GM23338 (cell line): ENCODE measurements around the gene CNBD2. TPM values are rescaled to one million over a fixed set of nuclear protein-coding genes. Genes with fewer than 3 reads are reported as not detected.

Source experiments
- ATAC-seq: fragments of 200-7000 bp; cut with Tn5 transposase; 3 replicates; pipeline ENCODE4 v1.9.1; 2020
- DNase-seq: peaks from one replicate; pipeline ENCODE4 v3.0.0-alpha.2; 2015; ENCODE audit warnings: low spot score
- H2AFZ ChIP-seq: fragments of 200-600 bp; sonication (generic); 2 replicates; pipeline ENCODE4 v1.8.0; 2016; ENCODE audit warnings: antibody characterized with exemption, mild to moderate bottlenecking, moderate library complexity
- H3F3A ChIP-seq: fragments of 200-600 bp; sonication (generic); replicated peaks from 2 replicates; pipeline ENCODE4 v1.8.0; 2017; ENCODE audit warnings: antibody characterized with exemption, mixed run types, low read depth
- H3K27ac ChIP-seq: fragments of 200-600 bp; sonication (generic); 2 replicates; pipeline ENCODE4 v1.6.1; 2016; ENCODE audit warnings: low read depth
- H3K27me3 ChIP-seq: fragments of 200-600 bp; sonication (generic); 2 replicates; pipeline ENCODE4 v1.8.0; 2016; ENCODE audit warnings: mild to moderate bottlenecking, mixed run types, moderate library complexity; ENCODE audit not compliant: insufficient read depth
- H3K36me3 ChIP-seq: fragments of 200-600 bp; sonication (generic); 2 replicates; pipeline ENCODE4 v1.8.0; 2016; ENCODE audit warnings: mild to moderate bottlenecking; ENCODE audit not compliant: insufficient read depth
- H3K4me1 ChIP-seq: fragments of 200-600 bp; sonication (generic); 2 replicates; pipeline ENCODE4 v1.8.0; 2016; ENCODE audit warnings: mild to moderate bottlenecking, moderate library complexity; ENCODE audit not compliant: insufficient read depth
- H3K4me2 ChIP-seq: fragments of 200-600 bp; sonication (generic); 2 replicates; pipeline ENCODE4 v1.7.1; 2017; ENCODE audit warnings: mixed run types
- H3K4me3 ChIP-seq: fragments of 200-600 bp; sonication (generic); 2 replicates; pipeline ENCODE4 v1.6.1; 2016; ENCODE audit warnings: mixed run types
- H3K79me2 ChIP-seq: fragments of 200-600 bp; sonication (generic); replicated peaks from 2 replicates; pipeline ENCODE4 v1.8.0; 2017; ENCODE audit warnings: mild to moderate bottlenecking; ENCODE audit not compliant: insufficient read depth
- H3K9me2 ChIP-seq: fragments of 200-600 bp; sonication (generic); 2 replicates; pipeline ENCODE4 v1.8.0; 2017; ENCODE audit not compliant: insufficient read depth
- H4K20me1 ChIP-seq: fragments of 200-600 bp; sonication (generic); replicated peaks from 2 replicates; pipeline ENCODE4 v1.8.0; 2017; ENCODE audit warnings: mild to moderate bottlenecking; ENCODE audit not compliant: insufficient read depth
- H3K27ac Mint-ChIP-seq: 2 replicates; pipeline ENCODE4 v1.8.0; 2020; ENCODE audit warnings: inconsistent platforms, mild to moderate bottlenecking, moderate library complexity, mixed read lengths
- H3K27me3 Mint-ChIP-seq: 3 replicates; pipeline ENCODE4 v1.8.0; 2022; ENCODE audit warnings: low read depth, mild to moderate bottlenecking, moderate library complexity, mixed read lengths, inconsistent platforms; ENCODE audit not compliant: insufficient read depth, poor library complexity
- H3K36me3 Mint-ChIP-seq: 3 replicates; pipeline ENCODE4 v1.8.0; 2021; ENCODE audit warnings: low read depth, mild to moderate bottlenecking, inconsistent platforms, moderate library complexity, mixed read lengths
- H3K4me1 Mint-ChIP-seq: 3 replicates; pipeline ENCODE4 v1.8.0; 2020; ENCODE audit warnings: mild to moderate bottlenecking, inconsistent platforms, mixed read lengths
- H3K4me3 Mint-ChIP-seq: 3 replicates; pipeline ENCODE4 v1.8.0; 2021; ENCODE audit warnings: moderate library complexity, mild to moderate bottlenecking, inconsistent platforms, mixed read lengths
- H3K9me3 Mint-ChIP-seq: 3 replicates; pipeline ENCODE4 v1.8.0; 2020; ENCODE audit warnings: moderate library complexity, mild to moderate bottlenecking, inconsistent platforms, mixed read lengths
- CREB1 ChIP-seq: fragments of 250-450 bp; sonication (Bioruptor Pico); IDR thresholded peaks from 2 replicates; pipeline ENCODE4 v1.5.0; 2020; ENCODE audit warnings: low read depth, mild to moderate bottlenecking, moderate library complexity
- EZH2 ChIP-seq: fragments of 200-600 bp; sonication (generic); IDR thresholded peaks from one replicate; pipeline ENCODE4 v1.8.0; 2017; ENCODE audit warnings: antibody characterized with exemption, mild to moderate bottlenecking, low read depth; ENCODE audit not compliant: unreplicated experiment
- JUNB ChIP-seq: IDR thresholded peaks from one replicate; pipeline ENCODE4 v1.6.1; 2016; ENCODE audit warnings: antibody characterized with exemption; ENCODE audit not compliant: unreplicated experiment
- STAT1 ChIP-seq: IDR thresholded peaks from one replicate; pipeline ENCODE4 v1.6.1; 2016; ENCODE audit warnings: antibody characterized with exemption; ENCODE audit not compliant: unreplicated experiment
- ZNF114 ChIP-seq: fragments of 250-450 bp; sonication (Bioruptor Pico); IDR thresholded peaks from 2 replicates; pipeline ENCODE4 v1.5.0; 2020; ENCODE audit warnings: mild to moderate bottlenecking, moderate library complexity
- ZNF331 ChIP-seq: fragments of 250-450 bp; sonication (Bioruptor Pico); IDR thresholded peaks from 2 replicates; pipeline ENCODE4 v1.5.0; 2020; ENCODE audit warnings: low read depth, mild to moderate bottlenecking, moderate library complexity
- polyA plus RNA-seq: library from polyadenylated mRNA; unstranded; fragments of >200 nt; fragmentation: Nextera tagmentation; extraction: Ambion mirVana; gene quantifications from 2 replicates; pipeline ENCODE4 v1.2.1, GENCODE V29; 2016
- total RNA-seq: library from RNA; depleted of rRNA; stranded (reverse); fragments of >200 nt; shearing (Covaris generic); gene quantifications from 2 replicates; pipeline ENCODE4 v1.2.3, GENCODE V29; 2014
- TF ChIP-seq, protein P1 (sequence below): fragments of 250-450 bp; sonication (Bioruptor Pico); IDR thresholded peaks from 2 replicates; pipeline ENCODE4 v1.5.0; 2020; ENCODE audit warnings: mild to moderate bottlenecking, moderate library complexity
- TF ChIP-seq, protein P2 (sequence below): IDR thresholded peaks from 2 replicates; pipeline ENCODE4 v1.6.1; 2016; ENCODE audit warnings: antibody characterized with exemption
- TF ChIP-seq, protein P3 (sequence below), 2 experiments: fragments of 200-600 bp in 1 of 2; sonication (generic) in 1 of 2; conservative IDR thresholded peaks; 2 replicates each; pipeline versions ENCODE4 v1.5.1 to v1.6.1; 2016 to 2017; ENCODE audit warnings: antibody characterized with exemption in 2 of 2, low read depth in 2 of 2, mild to moderate bottlenecking in 2 of 2, moderate library complexity in 1 of 2

CNBD2 gene
- total and polyA plus RNA-seq, 2 experiments from 2014 or later = 2.7 TPM; not detected in 1

DNA sequence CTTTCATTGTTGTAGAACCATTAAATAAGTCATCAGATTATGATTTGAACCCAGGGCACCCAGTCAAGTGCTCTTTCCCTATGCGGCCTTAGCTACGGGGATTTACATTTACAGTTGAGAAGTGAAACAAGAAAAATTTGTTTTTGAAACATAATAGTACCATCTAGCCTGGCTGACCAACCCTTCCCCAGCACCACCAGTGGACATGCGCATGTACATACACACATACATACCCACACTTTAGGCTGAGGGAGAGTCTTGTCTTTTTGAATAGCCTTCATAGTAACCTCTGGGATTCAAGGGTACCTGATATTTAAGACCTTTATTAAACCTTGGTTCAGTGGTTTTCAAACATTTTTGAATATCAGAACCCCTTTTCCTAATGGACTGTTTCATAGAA is 47.9 kb upstream of the CNBD2 start:
- no peaks in the 10 kb centered on the region for H3K4me1 ChIP-seq
- DNase-seq (no peak), ATAC-seq (no peak)
- peaks cover 18% of the 10 kb centered on the region for H3K36me3 ChIP-seq
- Mint-ChIP-seq H3K4me1 (no peaks in the 10 kb centered on the region), H3K27ac (no peak overlapping the region), H3K27me3 (peaks cover 6% of the 10 kb centered on the region), H3K9me3 (no peaks in the 10 kb centered on the region), H3K36me3 (peaks cover 26% of the 10 kb centered on the region), H3K4me3 (no peak overlapping the region)
- no peak overlapping the region for H2AFZ ChIP-seq
- H3K9me2 ChIP-seq = no peaks in the 10 kb centered on the region
- H3K27ac ChIP-seq = no peak overlapping the region
- H3K27me3 ChIP-seq = no peaks in the 10 kb centered on the region
- TF ChIP-seq ZNF331 (no peak), EZH2 (no peak), STAT1 (no peak)
- TF ChIP-seq, protein P1, sequence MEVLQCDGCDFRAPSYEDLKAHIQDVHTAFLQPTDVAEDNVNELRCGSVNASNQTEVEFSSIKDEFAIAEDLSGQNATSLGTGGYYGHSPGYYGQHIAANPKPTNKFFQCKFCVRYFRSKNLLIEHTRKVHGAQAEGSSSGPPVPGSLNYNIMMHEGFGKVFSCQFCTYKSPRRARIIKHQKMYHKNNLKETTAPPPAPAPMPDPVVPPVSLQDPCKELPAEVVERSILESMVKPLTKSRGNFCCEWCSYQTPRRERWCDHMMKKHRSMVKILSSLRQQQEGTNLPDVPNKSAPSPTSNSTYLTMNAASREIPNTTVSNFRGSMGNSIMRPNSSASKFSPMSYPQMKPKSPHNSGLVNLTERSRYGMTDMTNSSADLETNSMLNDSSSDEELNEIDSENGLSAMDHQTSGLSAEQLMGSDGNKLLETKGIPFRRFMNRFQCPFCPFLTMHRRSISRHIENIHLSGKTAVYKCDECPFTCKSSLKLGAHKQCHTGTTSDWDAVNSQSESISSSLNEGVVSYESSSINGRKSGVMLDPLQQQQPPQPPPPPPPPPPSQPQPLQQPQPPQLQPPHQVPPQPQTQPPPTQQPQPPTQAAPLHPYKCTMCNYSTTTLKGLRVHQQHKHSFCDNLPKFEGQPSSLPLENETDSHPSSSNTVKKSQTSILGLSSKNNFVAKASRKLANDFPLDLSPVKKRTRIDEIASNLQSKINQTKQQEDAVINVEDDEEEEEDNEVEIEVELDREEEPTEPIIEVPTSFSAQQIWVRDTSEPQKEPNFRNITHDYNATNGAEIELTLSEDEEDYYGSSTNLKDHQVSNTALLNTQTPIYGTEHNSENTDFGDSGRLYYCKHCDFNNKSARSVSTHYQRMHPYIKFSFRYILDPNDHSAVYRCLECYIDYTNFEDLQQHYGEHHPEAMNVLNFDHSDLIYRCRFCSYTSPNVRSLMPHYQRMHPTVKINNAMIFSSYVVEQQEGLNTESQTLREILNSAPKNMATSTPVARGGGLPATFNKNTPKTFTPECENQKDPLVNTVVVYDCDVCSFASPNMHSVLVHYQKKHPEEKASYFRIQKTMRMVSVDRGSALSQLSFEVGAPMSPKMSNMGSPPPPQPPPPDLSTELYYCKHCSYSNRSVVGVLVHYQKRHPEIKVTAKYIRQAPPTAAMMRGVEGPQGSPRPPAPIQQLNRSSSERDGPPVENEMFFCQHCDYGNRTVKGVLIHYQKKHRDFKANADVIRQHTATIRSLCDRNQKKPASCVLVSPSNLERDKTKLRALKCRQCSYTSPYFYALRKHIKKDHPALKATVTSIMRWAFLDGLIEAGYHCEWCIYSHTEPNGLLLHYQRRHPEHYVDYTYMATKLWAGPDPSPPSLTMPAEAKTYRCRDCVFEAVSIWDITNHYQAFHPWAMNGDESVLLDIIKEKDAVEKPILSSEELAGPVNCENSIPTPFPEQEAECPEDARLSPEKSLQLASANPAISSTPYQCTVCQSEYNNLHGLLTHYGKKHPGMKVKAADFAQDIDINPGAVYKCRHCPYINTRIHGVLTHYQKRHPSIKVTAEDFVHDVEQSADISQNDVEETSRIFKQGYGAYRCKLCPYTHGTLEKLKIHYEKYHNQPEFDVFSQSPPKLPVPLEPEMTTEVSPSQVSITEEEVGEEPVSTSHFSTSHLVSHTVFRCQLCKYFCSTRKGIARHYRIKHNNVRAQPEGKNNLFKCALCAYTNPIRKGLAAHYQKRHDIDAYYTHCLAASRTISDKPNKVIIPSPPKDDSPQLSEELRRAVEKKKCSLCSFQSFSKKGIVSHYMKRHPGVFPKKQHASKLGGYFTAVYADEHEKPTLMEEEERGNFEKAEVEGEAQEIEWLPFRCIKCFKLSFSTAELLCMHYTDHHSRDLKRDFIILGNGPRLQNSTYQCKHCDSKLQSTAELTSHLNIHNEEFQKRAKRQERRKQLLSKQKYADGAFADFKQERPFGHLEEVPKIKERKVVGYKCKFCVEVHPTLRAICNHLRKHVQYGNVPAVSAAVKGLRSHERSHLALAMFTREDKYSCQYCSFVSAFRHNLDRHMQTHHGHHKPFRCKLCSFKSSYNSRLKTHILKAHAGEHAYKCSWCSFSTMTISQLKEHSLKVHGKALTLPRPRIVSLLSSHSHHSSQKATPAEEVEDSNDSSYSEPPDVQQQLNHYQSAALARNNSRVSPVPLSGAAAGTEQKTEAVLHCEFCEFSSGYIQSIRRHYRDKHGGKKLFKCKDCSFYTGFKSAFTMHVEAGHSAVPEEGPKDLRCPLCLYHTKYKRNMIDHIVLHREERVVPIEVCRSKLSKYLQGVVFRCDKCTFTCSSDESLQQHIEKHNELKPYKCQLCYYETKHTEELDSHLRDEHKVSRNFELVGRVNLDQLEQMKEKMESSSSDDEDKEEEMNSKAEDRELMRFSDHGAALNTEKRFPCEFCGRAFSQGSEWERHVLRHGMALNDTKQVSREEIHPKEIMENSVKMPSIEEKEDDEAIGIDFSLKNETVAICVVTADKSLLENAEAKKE (CRISPR knock-in tag) = no peak
- TF ChIP-seq, protein P2, sequence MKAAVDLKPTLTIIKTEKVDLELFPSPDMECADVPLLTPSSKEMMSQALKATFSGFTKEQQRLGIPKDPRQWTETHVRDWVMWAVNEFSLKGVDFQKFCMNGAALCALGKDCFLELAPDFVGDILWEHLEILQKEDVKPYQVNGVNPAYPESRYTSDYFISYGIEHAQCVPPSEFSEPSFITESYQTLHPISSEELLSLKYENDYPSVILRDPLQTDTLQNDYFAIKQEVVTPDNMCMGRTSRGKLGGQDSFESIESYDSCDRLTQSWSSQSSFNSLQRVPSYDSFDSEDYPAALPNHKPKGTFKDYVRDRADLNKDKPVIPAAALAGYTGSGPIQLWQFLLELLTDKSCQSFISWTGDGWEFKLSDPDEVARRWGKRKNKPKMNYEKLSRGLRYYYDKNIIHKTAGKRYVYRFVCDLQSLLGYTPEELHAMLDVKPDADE = no peak
- no peaks in the 10 kb centered on the region for H3K79me2 ChIP-seq
- no peak overlapping the region for H3K4me3 ChIP-seq
- no peak overlapping the region for H3K4me2 ChIP-seq
- no peaks in the 10 kb centered on the region for H4K20me1 ChIP-seq
- no peaks in the 10 kb centered on the region for H3F3A ChIP-seq

DNA sequence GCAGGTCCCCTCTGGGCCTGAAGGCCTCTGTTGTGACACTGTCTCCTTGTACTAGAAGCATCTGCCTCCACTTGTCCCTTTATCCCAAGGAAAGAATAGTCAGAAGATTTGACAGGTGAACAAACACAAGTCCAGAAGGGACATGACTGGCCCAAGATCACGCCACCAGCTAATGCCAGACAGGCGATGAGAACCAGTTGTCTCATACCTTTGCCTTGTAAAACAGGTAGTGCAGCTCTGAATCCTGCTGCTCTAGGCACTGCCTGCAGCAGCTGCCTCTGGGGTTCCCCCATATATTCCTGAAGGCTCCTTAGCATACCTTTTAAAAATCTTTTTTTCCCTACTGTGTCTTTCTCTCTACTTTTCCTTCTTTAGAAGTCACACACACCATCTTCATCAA is 39.1 kb upstream of the CNBD2 start:
- no peaks in the 10 kb centered on the region for H3K9me3 Mint-ChIP-seq
- Histone ChIP-seq H3K4me2 (no peak overlapping the region), H3K9me2 (no peaks in the 10 kb centered on the region), H3K27me3 (no peaks in the 10 kb centered on the region), H3K4me1 (peaks cover 2% of the 10 kb centered on the region; the same call in 1 of the 2 replicates), H3K4me3 (no peak overlapping the region), H3K27ac (no peak overlapping the region), H2AFZ (no peak overlapping the region), H3F3A (no peaks in the 10 kb centered on the region), H4K20me1 (no peaks in the 10 kb centered on the region; the same call in 1 of the 2 replicates), H3K36me3 (0 out of 2 replicates have a peak, but pooled peaks cover 5% of the 10 kb centered on the region), H3K79me2 (no peaks in the 10 kb centered on the region)
- no peak overlapping the region for H3K4me3 Mint-ChIP-seq
- DNase-seq = no peak
- H3K27ac Mint-ChIP-seq = no peak overlapping the region
- H3K36me3 Mint-ChIP-seq = peaks cover 44% of the 10 kb centered on the region
- peaks cover 2% of the 10 kb centered on the region for H3K27me3 Mint-ChIP-seq
- peaks cover 7% of the 10 kb centered on the region for H3K4me1 Mint-ChIP-seq
- no peak for ATAC-seq
- TF ChIP-seq, protein P3, sequence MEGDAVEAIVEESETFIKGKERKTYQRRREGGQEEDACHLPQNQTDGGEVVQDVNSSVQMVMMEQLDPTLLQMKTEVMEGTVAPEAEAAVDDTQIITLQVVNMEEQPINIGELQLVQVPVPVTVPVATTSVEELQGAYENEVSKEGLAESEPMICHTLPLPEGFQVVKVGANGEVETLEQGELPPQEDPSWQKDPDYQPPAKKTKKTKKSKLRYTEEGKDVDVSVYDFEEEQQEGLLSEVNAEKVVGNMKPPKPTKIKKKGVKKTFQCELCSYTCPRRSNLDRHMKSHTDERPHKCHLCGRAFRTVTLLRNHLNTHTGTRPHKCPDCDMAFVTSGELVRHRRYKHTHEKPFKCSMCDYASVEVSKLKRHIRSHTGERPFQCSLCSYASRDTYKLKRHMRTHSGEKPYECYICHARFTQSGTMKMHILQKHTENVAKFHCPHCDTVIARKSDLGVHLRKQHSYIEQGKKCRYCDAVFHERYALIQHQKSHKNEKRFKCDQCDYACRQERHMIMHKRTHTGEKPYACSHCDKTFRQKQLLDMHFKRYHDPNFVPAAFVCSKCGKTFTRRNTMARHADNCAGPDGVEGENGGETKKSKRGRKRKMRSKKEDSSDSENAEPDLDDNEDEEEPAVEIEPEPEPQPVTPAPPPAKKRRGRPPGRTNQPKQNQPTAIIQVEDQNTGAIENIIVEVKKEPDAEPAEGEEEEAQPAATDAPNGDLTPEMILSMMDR (conservative IDR thresholded peaks at IDR 0.05; ENCODE audit: low read depth in 2 of 2) = no peak
- TF ChIP-seq CREB1 = no peak
- TF ChIP-seq, protein P2 = no peak
- no peak for TF ChIP-seq JUNB
- TF ChIP-seq STAT1 = no peak
- TF ChIP-seq ZNF114 (CRISPR knock-in tag) = no peak
- TF ChIP-seq ZNF331 = no peak
